ENCODE results near the gene CHST5. TPM values are rescaled to one million over a fixed set of nuclear protein-coding genes. Genes with fewer than 3 reads are reported as not detected.
"Not testable (repeated sequence)": the region's sequence is repeated elsewhere in the genome, so short reads cannot be mapped to it uniquely, and the experiment has no call there.

Gene CHST5
- total RNA-seq, 1 donor from 2014 or later, result 0.64 TPM

DNA sequence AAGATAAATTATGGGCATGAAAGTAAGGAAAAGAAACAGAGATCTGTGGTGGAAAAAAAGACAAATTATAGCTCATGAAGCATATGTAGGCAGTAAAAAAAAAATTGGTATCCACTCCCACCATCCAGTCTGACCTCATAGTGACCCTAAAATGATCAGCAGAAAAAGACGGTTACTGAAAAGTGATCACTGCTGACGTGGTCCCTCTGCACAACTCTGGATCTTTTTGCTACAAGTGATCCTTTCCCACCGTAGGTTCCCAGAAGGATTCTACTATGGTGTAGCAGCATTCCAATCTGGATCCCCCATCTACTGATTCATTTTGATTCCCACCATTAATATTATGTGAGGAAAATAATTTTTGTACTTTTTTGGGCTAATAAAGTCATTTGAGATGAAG is 29.8 kb downstream of the CHST5 start:
- H3K9me3 Mint-ChIP-seq (ENCODE audit: unreplicated experiment), result peaks cover 2% of the 10 kb centered on the region
- H3K27me3 Mint-ChIP-seq (ENCODE audit: unreplicated experiment), result peaks cover under 1% of the 10 kb centered on the region
- H3K4me1 Mint-ChIP-seq (ENCODE audit: low read depth, unreplicated experiment), result no peaks in the 10 kb centered on the region
- TF ChIP-seq, protein P1, sequence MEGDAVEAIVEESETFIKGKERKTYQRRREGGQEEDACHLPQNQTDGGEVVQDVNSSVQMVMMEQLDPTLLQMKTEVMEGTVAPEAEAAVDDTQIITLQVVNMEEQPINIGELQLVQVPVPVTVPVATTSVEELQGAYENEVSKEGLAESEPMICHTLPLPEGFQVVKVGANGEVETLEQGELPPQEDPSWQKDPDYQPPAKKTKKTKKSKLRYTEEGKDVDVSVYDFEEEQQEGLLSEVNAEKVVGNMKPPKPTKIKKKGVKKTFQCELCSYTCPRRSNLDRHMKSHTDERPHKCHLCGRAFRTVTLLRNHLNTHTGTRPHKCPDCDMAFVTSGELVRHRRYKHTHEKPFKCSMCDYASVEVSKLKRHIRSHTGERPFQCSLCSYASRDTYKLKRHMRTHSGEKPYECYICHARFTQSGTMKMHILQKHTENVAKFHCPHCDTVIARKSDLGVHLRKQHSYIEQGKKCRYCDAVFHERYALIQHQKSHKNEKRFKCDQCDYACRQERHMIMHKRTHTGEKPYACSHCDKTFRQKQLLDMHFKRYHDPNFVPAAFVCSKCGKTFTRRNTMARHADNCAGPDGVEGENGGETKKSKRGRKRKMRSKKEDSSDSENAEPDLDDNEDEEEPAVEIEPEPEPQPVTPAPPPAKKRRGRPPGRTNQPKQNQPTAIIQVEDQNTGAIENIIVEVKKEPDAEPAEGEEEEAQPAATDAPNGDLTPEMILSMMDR (IDR thresholded peaks at IDR 0.05; ENCODE audit: partially characterized antibody, unreplicated experiment), result no peak
- H3K27ac Mint-ChIP-seq (ENCODE audit: unreplicated experiment), result no peak overlapping the region
- no peak for DNase-seq
- no peaks in the 10 kb centered on the region for H3K36me3 Mint-ChIP-seq (ENCODE audit: unreplicated experiment)
- no peak overlapping the region for H3K4me3 Mint-ChIP-seq (ENCODE audit: unreplicated experiment)

DNA sequence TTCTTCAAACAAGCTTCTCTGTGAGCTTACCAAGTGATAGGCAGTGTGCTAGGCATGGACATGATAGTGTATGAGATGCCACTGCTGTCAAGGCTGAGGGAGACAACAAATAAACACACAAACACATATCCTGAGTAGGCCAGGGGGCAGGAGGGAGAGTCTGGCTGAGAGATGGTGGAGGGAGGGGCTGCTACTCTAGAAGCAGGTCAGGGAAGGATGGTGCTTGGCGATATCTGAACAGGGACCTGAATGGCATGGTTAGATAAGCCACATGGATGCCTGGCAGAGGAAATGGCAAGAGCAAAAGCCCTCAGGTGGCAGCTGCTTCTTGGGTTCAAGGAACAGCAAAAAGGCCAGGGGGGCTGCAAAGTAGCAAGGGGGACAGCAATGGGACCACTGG is 32.1 kb downstream of the CHST5 start:
- Mint-ChIP-seq H3K4me3 (ENCODE audit: unreplicated experiment) (no peak overlapping the region), H3K36me3 (ENCODE audit: unreplicated experiment) (no peaks in the 10 kb centered on the region), H3K4me1 (ENCODE audit: low read depth, unreplicated experiment) (no peaks in the 10 kb centered on the region), H3K27ac (ENCODE audit: unreplicated experiment) (no peak overlapping the region), H3K9me3 (ENCODE audit: unreplicated experiment) (peaks cover 2% of the 10 kb centered on the region), H3K27me3 (ENCODE audit: unreplicated experiment) (no peaks in the 10 kb centered on the region)
- no peak for DNase-seq
- TF ChIP-seq, protein P1 (IDR thresholded peaks at IDR 0.05; ENCODE audit: partially characterized antibody, unreplicated experiment), result no peak

DNA sequence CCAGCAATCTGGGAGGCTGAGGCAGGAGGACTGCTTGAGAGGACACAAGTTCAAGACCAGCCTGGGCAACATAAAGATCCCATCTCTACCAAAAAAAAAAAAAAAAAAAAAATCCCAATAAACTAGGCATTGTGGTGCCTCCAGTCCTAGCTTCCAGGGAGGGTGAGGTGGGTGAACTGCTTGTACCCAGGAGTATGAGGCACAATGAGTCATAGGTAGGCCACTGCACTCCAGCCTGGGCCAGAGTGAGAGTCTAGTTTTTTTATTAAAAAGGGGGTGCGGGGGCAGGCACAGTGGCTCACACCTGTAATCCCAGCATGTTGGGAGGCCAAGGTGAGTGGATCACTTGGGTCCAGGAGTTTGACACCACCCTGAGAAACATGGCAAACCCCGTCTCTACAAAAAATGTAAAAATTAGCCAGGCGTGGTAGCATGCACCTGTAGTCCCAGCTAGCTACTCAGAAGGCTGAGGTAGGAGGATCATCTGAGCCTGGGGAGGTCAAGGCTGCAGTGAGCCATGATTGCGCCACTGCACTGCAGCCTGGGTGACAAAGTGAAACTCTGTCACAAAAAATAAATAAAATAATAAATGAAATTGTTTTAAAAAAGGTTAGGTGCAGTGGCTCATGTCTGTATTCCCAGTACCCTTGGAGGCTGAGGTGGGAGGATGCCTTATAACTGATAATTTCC is 32.8 kb downstream of the CHST5 start:
- no peak for DNase-seq
- Mint-ChIP-seq H3K27ac (ENCODE audit: unreplicated experiment) (no peak overlapping the region), H3K4me3 (ENCODE audit: unreplicated experiment) (no peak overlapping the region), H3K4me1 (ENCODE audit: low read depth, unreplicated experiment) (no peaks in the 10 kb centered on the region), H3K36me3 (ENCODE audit: unreplicated experiment) (no peaks in the 10 kb centered on the region), H3K27me3 (ENCODE audit: unreplicated experiment) (no peaks in the 10 kb centered on the region), H3K9me3 (ENCODE audit: unreplicated experiment) (no peaks in the 10 kb centered on the region)
- TF ChIP-seq, protein P1 (IDR thresholded peaks at IDR 0.05; ENCODE audit: partially characterized antibody, unreplicated experiment), result no peak

GRCh38 chr16:75501820-75502219 is 34.1 kb downstream of the CHST5 start:
- H3K27ac Mint-ChIP-seq (ENCODE audit: unreplicated experiment); H3K36me3 Mint-ChIP-seq (ENCODE audit: unreplicated experiment); H3K27me3 Mint-ChIP-seq (ENCODE audit: unreplicated experiment); H3K9me3 Mint-ChIP-seq (ENCODE audit: unreplicated experiment); DNase-seq; H3K4me3 Mint-ChIP-seq (ENCODE audit: unreplicated experiment); H3K4me1 Mint-ChIP-seq (ENCODE audit: low read depth, unreplicated experiment): not testable (repeated sequence)

- no peaks in the 10 kb centered on the region for H3K4me1 Mint-ChIP-seq (ENCODE audit: low read depth, unreplicated experiment)
- no peaks in the 10 kb centered on the region for H3K9me3 Mint-ChIP-seq (ENCODE audit: unreplicated experiment)
- H3K4me3 Mint-ChIP-seq (ENCODE audit: unreplicated experiment), result no peak overlapping the region
- no peaks in the 10 kb centered on the region for H3K36me3 Mint-ChIP-seq (ENCODE audit: unreplicated experiment)
- DNase-seq, result no peak
- no peaks in the 10 kb centered on the region for H3K27me3 Mint-ChIP-seq (ENCODE audit: unreplicated experiment)
- no peak overlapping the region for H3K27ac Mint-ChIP-seq (ENCODE audit: unreplicated experiment)
- TF ChIP-seq, protein P1 (IDR thresholded peaks at IDR 0.05; ENCODE audit: partially characterized antibody, unreplicated experiment), result no peak
Measured at GRCh38 chr16:75501359-75501758, 34.5 kb downstream of the CHST5 start.

DNA sequence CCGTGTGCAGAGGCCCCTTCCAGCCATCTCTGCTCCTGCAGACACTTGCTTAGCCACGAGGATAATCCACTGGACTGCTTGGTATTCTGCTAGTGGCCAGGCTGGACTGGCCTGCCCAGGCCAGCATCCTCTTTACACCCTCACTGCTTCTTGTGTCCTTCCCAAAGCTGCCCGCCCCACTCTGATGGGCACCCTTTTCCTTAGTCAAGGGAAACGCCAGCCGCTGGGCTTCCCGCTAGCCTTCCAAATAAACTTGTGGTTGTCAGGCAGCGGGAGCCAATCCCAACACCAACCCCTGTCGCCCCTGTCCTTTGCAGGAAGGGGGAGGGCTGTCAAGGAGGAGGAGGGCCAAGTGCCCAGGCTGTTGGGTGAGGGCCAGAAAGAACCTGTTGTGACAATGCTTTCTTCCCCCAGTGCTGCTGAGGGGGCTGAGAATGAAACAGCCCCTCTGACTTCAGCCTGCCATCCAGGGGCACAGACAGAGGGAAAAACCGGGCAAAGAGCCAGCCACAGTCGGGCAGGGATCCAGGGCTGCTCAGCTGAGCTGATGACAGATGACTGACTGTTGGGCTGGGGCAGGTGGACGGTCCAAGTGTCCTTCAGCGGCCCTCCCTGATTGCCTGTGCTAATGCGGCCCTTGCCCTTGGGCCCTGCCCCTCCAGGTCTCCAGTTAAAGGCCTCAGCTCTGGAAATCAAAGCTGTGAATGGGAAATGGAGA is 37.1 kb downstream of the CHST5 start:
- not testable (repeated sequence) for H3K9me3 Mint-ChIP-seq (ENCODE audit: unreplicated experiment); DNase-seq; H3K27ac Mint-ChIP-seq (ENCODE audit: unreplicated experiment); H3K36me3 Mint-ChIP-seq (ENCODE audit: unreplicated experiment); H3K4me3 Mint-ChIP-seq (ENCODE audit: unreplicated experiment); H3K4me1 Mint-ChIP-seq (ENCODE audit: low read depth, unreplicated experiment); H3K27me3 Mint-ChIP-seq (ENCODE audit: unreplicated experiment)
